CD8-positive, alpha-beta memory T cell (primary cell): ENCODE results near the gene RPS21. TPM values are rescaled to one million over a fixed set of nuclear protein-coding genes. Genes with fewer than 3 reads are reported as not detected.
"Not testable (repeated sequence)": the region's sequence is repeated elsewhere in the genome, so short reads cannot be mapped to it uniquely, and the experiment has no call there.

Experiments
- CTCF ChIA-PET: fragments of 350-600 bp; sonication (Branson Sonifier 250); formaldehyde crosslinking; loops from one replicate; lab custom pipeline; 2021; ENCODE audit warnings: antibody characterized with exemption; lab: Charles Lee
- POLR2A ChIA-PET: fragments of 350-600 bp; sonication (Branson Sonifier 250); formaldehyde crosslinking; loops from one replicate; lab custom pipeline; 2021; ENCODE audit warnings: antibody characterized with exemption; lab: Charles Lee
- DNase-seq, 5 donors: peaks; one replicate each; pipeline versions ENCODE4 v3.0.0 to v3.0.0-alpha.2; 2020 to 2022; ENCODE audit warnings: mixed read lengths in 1 of 5
- H3K27ac ChIP-seq: one replicate; pipeline ENCODE4 v1.7.0; 2013; ENCODE audit warnings: low read depth, mild to moderate bottlenecking, low read length, moderate library complexity
- H3K27me3 ChIP-seq: 2 replicates; pipeline ENCODE4 v1.7.0; 2013; ENCODE audit warnings: low read length, mild to moderate bottlenecking; ENCODE audit not compliant: insufficient read depth, poor library complexity, severe bottlenecking
- H3K36me3 ChIP-seq: 2 replicates; pipeline ENCODE4 v1.7.0; 2013; ENCODE audit warnings: mild to moderate bottlenecking, low read length, moderate library complexity; ENCODE audit not compliant: insufficient read depth
- H3K4me1 ChIP-seq: 2 replicates; pipeline ENCODE4 v1.7.0; 2013; ENCODE audit warnings: mild to moderate bottlenecking, low read length, moderate library complexity; ENCODE audit not compliant: insufficient read depth
- H3K4me3 ChIP-seq: 2 replicates; pipeline ENCODE4 v1.7.0; 2013; ENCODE audit warnings: mild to moderate bottlenecking, low read length
- H3K9me3 ChIP-seq: 2 replicates; pipeline ENCODE4 v1.7.0; 2013; ENCODE audit warnings: mild to moderate bottlenecking, low read length
- H3K27ac Mint-ChIP-seq, 8 donors: one replicate each; pipeline ENCODE4 v1.8.0; 2020 to 2021; ENCODE audit warnings: mixed read lengths in 8 of 8, mild to moderate bottlenecking in 6 of 8, inconsistent platforms in 3 of 8, moderate library complexity in 3 of 8
- H3K27me3 Mint-ChIP-seq, 2 donors: one replicate each; pipeline ENCODE4 v1.8.0; 2020 to 2021; ENCODE audit warnings: mixed read lengths in 2 of 2, mild to moderate bottlenecking in 1 of 2, moderate library complexity in 1 of 2
- H3K36me3 Mint-ChIP-seq, 3 donors: one replicate each; pipeline ENCODE4 v1.8.0; 2020 to 2021; ENCODE audit warnings: mixed read lengths in 3 of 3, inconsistent platforms in 1 of 3, mild to moderate bottlenecking in 1 of 3
- H3K4me1 Mint-ChIP-seq, 3 donors: one replicate each; pipeline ENCODE4 v1.8.0; 2020 to 2021; ENCODE audit warnings: mixed read lengths in 3 of 3, inconsistent platforms in 1 of 3, mild to moderate bottlenecking in 1 of 3
- H3K4me3 Mint-ChIP-seq, 7 donors: one replicate each; pipeline ENCODE4 v1.8.0; 2020 to 2021; ENCODE audit warnings: mixed read lengths in 7 of 7, mild to moderate bottlenecking in 6 of 7, moderate library complexity in 4 of 7, inconsistent platforms in 2 of 7
- H3K9me3 Mint-ChIP-seq, 5 donors: one replicate each; pipeline ENCODE4 v1.8.0; 2020 to 2022; ENCODE audit warnings: mixed read lengths in 5 of 5, mild to moderate bottlenecking in 3 of 5, moderate library complexity in 2 of 5, inconsistent platforms in 1 of 5
- polyA plus RNA-seq: library from polyadenylated mRNA; unstranded; fragments of 300-500 nt; fragmentation: Illumina TruSeq; gene quantifications from one replicate; pipeline ENCODE4 v1.2.3, GENCODE V29; 2021
- total RNA-seq, 2 experiments: library from RNA; stranded (reverse); gene quantifications; one replicate each; pipeline ENCODE4 v1.2.3, GENCODE V29; 2021

RPS21 gene
- total and polyA plus RNA-seq, 3 experiments from 2014 or later = 2,034 to 2,161 (median 2,072) TPM

DNA sequence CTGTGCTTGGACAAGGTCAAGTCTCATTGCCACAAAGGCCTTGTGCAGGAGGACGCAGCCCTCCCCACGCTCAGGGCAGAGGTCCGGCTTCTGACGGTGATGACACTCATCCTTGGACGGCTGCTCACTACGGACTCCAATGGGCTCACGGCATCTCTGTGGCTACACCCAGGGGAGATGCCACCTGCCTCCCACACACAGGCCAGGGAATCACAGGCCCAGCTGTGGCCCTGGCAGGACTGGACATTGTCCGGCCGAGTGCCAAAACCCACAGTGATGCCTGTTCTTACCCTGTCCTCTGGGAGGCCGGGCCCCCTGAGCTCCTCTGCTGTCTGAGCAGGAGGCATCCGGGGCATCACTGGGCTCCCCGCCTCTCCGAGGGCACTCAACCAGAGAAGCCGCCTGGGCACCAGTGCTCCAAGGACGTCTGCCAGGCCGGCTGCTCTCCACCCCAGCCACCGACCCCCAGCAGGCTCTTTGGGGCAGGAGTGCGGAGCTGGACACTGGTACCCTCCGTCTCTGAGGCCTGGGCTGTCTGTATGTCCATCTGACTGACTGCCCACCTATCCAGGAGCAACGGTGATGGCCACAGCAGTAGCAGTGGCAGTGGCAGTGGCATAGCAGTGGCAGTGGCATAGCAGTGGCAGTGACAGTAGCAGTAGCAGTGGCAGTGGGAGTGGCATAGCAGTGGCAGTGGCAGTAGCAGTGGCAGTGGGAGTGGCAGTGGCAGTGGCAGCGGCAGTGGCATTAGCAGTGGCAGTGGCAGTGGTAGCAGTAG, 38.6 kb downstream of the RPS21 start:
- H3K27me3 Mint-ChIP-seq = peaks cover 5 to 6% of the 10 kb centered on the region in 2 donors
- no peaks in the 10 kb centered on the region for H3K4me1 Mint-ChIP-seq
- H3K27me3 ChIP-seq = no peaks in the 10 kb centered on the region
- H3K4me3 Mint-ChIP-seq = peak overlapping the region in 1 of 7 donors; percentile 31
- ChIA-PET CTCF (no interaction called here), POLR2A (no interaction called here)
- peak overlapping the region in 2 of 8 donors; percentile 7 to 68 for H3K27ac Mint-ChIP-seq
- H3K36me3 Mint-ChIP-seq = no peaks in the 10 kb centered on the region
- no peak overlapping the region for H3K27ac ChIP-seq
- H3K9me3 ChIP-seq = no peaks in the 10 kb centered on the region
- H3K4me3 ChIP-seq = no peak overlapping the region
- H3K4me1 ChIP-seq = no peaks in the 10 kb centered on the region
- no peaks in the 10 kb centered on the region for H3K9me3 Mint-ChIP-seq
- no peaks in the 10 kb centered on the region for H3K36me3 ChIP-seq
- DNase-seq = no peak

DNA sequence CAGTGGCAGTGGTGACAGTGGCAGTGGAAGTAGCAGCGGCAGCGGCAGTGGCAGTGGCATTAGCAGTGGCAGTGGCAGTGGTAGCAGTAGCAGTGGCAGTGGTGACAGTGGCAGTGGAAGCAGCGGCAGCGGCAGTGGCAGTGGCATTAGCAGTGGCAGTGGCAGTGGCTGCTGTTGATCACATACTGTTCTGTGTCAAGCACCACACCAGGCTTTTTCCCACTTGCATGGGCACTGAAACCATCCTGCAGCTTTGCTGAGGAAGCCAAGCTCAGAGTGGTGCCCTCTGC, 39.1 kb downstream of the RPS21 start:
- Mint-ChIP-seq H3K4me3 (peak overlapping the region in 1 of 7 donors; percentile 31), H3K27ac (peak overlapping the region in 1 of 8 donors; percentile 68)
- H3K4me1 Mint-ChIP-seq, POLR2A ChIA-PET, H3K4me3 ChIP-seq, CTCF ChIA-PET, H3K36me3 Mint-ChIP-seq, H3K36me3 ChIP-seq, H3K27me3 Mint-ChIP-seq, H3K27ac ChIP-seq, H3K9me3 Mint-ChIP-seq, H3K9me3 ChIP-seq, H3K4me1 ChIP-seq, H3K27me3 ChIP-seq, DNase-seq: not testable (repeated sequence)

DNA sequence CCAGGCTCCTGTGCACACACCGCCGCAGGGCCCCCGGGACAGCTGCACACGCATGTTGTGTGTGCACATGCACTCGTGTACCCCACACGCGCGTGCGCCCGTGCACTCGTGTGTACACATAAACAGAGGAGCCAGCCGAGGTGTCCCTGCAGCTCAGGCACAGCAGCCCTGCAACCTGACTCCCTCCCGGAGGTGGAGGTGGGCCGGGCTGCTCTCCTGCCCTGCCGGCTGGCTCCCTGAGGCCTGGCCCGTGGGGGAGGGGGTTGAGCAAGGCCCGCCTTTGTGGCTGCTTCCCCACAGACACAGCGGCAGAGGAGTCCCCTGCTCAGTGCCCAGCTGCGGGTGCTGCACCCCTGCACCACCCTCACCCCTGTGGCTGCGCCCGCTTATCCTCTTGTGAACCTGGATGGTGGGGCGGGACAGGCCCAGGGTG, 39.8 kb downstream of the RPS21 start:
- Mint-ChIP-seq H3K4me1 (no peaks in the 10 kb centered on the region), H3K4me3 (no peak overlapping the region), H3K36me3 (no peaks in the 10 kb centered on the region), H3K27me3 (peaks cover 6 to 10% of the 10 kb centered on the region in 2 donors), H3K9me3 (no peaks in the 10 kb centered on the region), H3K27ac (no peak overlapping the region)
- CTCF ChIA-PET = no interaction called here
- no peaks in the 10 kb centered on the region for H3K4me1 ChIP-seq
- no peak overlapping the region for H3K4me3 ChIP-seq
- no peak for DNase-seq
- no peaks in the 10 kb centered on the region for H3K9me3 ChIP-seq
- POLR2A ChIA-PET = no interaction called here
- H3K27ac ChIP-seq = no peak overlapping the region
- H3K27me3 ChIP-seq = no peaks in the 10 kb centered on the region
- H3K36me3 ChIP-seq = no peaks in the 10 kb centered on the region

DNA sequence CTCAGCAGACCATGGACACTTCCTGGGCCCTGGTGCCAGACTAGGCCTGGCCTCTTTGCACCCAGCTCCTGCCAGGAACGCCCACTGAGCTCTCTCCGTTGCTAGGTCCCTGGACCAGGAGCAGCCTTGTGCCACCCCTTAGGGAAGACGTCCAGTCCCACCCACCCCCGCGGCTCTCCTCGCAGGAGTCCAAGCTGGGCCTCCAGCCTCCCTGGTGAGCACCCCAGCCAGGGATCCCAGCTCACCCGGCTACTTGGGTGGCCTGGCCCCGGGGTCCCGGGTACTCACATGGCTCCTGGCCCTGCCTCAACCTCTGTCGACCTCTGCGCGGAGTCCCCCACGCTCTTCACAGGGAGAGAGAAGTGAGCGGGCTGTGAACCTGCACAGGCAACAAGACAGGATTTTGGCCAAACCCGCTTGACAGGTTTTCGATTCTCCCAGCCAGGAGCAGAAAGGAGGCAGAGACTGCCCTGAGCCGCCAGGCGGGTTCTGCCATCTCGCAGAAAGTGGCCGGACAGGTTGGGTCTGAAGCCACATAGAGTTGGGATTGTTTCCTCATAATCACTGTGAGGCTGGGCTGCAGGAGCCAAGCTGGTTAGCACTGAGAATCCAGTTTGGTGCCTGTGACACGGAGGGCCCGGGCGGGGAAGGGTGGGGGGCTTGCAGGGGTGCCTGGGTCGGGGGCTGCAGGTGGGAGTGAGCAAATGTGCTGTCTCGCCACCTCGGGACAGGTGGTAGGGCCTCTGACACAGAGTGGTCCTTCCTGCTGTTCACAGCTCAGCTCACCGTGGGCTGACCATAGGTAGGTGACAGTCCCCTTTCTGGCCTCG, 40.5 kb downstream of the RPS21 start, which contains the start of gene RBBP8NL:
TSS of gene RBBP8NL (minus strand) at position 368 of the 830 bp plus-strand sequence. CDS start 7,892 bp downstream, outside the sequence.
- ChIA-PET POLR2A (no interaction called here), CTCF (no interaction called here)
- no peaks in the 10 kb centered on the region for H3K4me1 Mint-ChIP-seq
- no peaks in the 10 kb centered on the region for H3K9me3 ChIP-seq
- H3K27ac ChIP-seq = no peak within 1 kb of the TSS
- H3K9me3 Mint-ChIP-seq = no peaks in the 10 kb centered on the region
- peaks cover 8 to 14% of the 10 kb centered on the region in 2 donors for H3K27me3 Mint-ChIP-seq
- H3K36me3 Mint-ChIP-seq = no peaks in the 10 kb centered on the region
- no peak within 1 kb of the TSS for H3K4me3 Mint-ChIP-seq
- H3K4me1 ChIP-seq = no peaks in the 10 kb centered on the region
- no peak within 1 kb of the TSS for H3K27ac Mint-ChIP-seq
- no peak for DNase-seq
- no peak within 1 kb of the TSS for H3K4me3 ChIP-seq
- no peaks in the 10 kb centered on the region for H3K36me3 ChIP-seq
- H3K27me3 ChIP-seq = peaks cover under 1% of the 10 kb centered on the region

DNA sequence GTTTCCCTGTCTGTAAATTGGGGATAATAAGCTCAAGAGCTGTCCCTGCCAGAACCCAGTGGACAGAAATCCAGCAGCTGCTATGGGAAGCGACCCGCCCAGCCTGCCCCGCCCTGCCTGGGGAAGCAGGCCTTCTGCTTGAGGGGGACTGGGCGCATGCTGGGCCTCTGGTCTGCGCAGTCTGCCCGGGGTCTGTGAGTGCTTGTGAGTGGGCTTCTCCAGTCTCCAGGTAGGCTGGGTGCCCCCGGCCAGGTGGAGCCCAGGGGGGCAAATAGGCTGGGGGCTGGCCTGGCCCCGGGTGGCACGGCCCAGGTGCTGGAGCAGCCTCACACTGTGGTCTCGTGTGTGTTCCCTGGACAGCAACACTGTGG, 41.1 kb downstream of the RPS21 start:
- Histone ChIP-seq H3K4me1 (no peaks in the 10 kb centered on the region), H3K9me3 (no peaks in the 10 kb centered on the region), H3K27ac (no peak overlapping the region), H3K27me3 (peaks cover 4% of the 10 kb centered on the region), H3K36me3 (no peaks in the 10 kb centered on the region), H3K4me3 (no peak overlapping the region)
- H3K36me3 Mint-ChIP-seq = no peaks in the 10 kb centered on the region
- ChIA-PET CTCF (no interaction called here), POLR2A (no interaction called here)
- no peak overlapping the region for H3K27ac Mint-ChIP-seq
- H3K4me1 Mint-ChIP-seq = no peaks in the 10 kb centered on the region
- H3K9me3 Mint-ChIP-seq = no peaks in the 10 kb centered on the region
- H3K27me3 Mint-ChIP-seq = peaks cover 8 to 19% of the 10 kb centered on the region in 2 donors
- no peak for DNase-seq
- no peak overlapping the region for H3K4me3 Mint-ChIP-seq

DNA sequence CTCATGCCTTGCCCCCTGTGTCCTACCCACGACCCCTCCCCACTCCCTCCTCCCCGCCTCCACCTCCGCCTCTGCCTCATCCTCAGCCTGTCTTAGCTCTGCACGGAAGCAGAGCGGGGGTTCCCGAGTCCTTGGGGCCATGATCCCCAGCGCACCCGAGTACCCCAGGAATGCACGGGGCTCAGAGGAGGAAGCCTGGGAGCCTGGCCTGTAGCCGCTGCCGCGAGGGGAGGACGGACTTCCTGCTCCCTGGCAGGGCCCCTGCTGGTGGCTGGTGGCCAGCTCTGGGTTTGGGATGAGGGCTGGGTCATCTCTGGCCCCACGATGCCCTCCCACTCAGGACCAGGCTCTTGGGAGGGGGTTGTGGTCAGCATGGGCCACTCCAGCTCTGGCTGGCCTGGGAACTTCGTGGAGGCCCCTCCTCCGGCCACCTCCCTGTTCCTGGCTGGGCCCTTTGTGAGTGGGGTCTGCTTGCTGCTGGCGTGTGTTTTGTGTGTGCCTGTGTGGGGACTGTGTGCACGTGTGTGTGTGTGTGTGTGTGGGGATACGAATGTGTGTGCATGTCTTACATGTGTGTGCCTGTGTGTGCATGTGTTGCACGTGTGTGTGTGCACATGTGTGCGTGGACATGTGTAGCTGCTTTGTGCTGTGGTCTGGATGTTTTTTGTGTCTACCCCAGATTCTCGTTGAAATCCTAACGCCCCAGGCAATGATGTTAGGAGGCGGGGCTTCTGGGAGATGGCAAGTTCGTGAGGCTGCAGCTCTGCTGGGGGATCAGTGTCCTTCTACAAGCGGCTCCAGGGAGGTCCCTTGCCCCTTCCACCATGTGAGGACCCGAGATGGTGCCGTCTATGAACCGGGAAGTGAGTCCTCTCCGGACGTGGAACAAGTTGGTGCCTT, 41.7 kb downstream of the RPS21 start:
- H3K36me3 ChIP-seq = no peaks in the 10 kb centered on the region
- H3K4me1 ChIP-seq = no peaks in the 10 kb centered on the region
- H3K4me3 ChIP-seq = no peak overlapping the region
- H3K9me3 ChIP-seq = no peaks in the 10 kb centered on the region
- ChIA-PET CTCF (no interaction called here), POLR2A (no interaction called here)
- Mint-ChIP-seq H3K27me3 (peaks cover 9 to 20% of the 10 kb centered on the region in 2 donors), H3K4me1 (no peaks in the 10 kb centered on the region), H3K36me3 (no peaks in the 10 kb centered on the region), H3K9me3 (no peaks in the 10 kb centered on the region), H3K27ac (no peak overlapping the region), H3K4me3 (no peak overlapping the region)
- DNase-seq = no peak
- peaks cover 4% of the 10 kb centered on the region for H3K27me3 ChIP-seq
- H3K27ac ChIP-seq = no peak overlapping the region

DNA sequence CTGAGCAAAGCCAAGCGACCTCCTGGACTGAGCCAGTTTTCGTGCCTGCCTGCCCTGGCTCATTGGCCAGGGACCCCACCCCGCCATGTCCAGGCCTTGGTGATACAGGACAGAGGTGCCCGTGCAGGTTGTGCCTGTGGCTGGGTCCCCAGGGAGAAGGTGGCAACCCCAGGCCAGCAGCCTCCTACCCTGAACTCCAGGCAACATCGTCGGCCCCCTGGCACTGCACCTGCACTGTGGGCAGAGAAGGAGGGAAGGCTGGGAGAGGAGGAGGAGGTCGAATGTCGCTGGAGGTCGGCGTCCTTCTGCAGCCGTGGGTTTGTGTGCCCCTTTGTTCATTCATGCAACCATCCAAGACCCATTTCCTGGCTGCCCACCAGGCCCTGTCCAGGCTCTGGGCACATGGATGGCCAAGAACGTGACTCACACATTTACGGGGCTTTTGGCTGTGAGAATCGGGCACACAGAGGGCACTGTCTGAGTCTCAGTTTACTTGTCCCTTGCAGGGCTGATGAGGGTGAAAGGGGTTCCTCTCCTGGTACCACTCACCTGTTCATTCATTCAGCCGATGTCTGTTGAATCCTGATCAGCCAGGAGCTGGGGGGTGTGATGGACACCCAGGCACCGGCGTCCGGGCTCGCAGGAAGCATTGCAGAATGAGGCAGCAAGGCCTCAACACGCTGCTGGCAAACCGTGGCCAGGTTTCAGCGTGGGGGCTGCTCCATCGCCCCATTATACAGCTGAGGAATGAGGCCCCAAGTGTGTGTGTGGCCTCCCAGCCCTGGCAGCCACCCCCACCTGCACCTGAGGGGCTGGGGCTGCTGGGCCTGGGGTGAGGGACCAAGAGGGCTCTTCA, 42.8 kb downstream of the RPS21 start:
- ChIA-PET CTCF (no interaction called here), POLR2A (no interaction called here)
- Mint-ChIP-seq H3K4me3 (no peak overlapping the region), H3K9me3 (no peaks in the 10 kb centered on the region), H3K36me3 (no peaks in the 10 kb centered on the region), H3K27me3 (peaks cover 18 to 30% of the 10 kb centered on the region in 2 donors), H3K4me1 (no peaks in the 10 kb centered on the region), H3K27ac (no peak overlapping the region)
- Histone ChIP-seq H3K4me3 (no peak overlapping the region), H3K27ac (no peak overlapping the region), H3K9me3 (no peaks in the 10 kb centered on the region), H3K4me1 (no peaks in the 10 kb centered on the region), H3K27me3 (peaks cover 4% of the 10 kb centered on the region), H3K36me3 (no peaks in the 10 kb centered on the region)
- DNase-seq = no peak
